ENCODE data around the gene PCBP3. TPM values are rescaled to one million over a fixed set of nuclear protein-coding genes. Genes with fewer than 3 reads are reported as not detected.

The PCBP3 gene
- total RNA-seq, 2 experiments from 2014 or later, result 5.3 to 6.6 TPM

DNA sequence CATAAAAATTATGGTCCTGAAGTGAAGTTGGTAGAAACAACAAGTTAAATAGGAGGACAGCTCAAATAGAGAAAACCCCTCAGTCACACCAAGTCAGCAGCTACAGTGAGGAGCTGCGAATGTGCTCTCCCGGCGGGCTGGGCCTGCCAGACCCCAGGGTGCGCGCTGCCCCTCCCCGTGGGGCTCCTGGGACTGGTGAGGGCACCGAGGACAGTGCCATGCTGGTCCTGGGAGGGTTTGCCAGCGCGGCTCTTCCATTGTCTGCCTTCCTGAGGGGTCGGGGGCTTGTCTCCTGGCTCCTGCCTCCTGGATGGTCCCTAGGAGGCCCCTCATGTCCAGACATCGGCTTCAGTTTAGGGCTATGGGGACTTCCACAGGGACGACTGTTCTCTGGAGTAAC lies 121.8 kb downstream of the PCBP3 start:
- DNase-seq, result no peak
- Mint-ChIP-seq H3K27me3 (no peaks in the 10 kb centered on the region), H3K27ac (no peak overlapping the region), H3K36me3 (no peaks in the 10 kb centered on the region), H3K4me1 (ENCODE audit: low read depth) (peaks cover 40% of the 10 kb centered on the region), H3K9me3 (no peaks in the 10 kb centered on the region), H3K4me3 (no peak overlapping the region)
- intact Hi-C loops (cut with micrococcal nuclease), result no loop called here
- POLR2A ChIA-PET, result no interaction called here
- CTCF ChIA-PET, result no interaction called here

GRCh38 chr21:45766055-45766454 lies 122.5 kb downstream of the PCBP3 start:
- Mint-ChIP-seq H3K4me1 (ENCODE audit: low read depth) (peaks cover 41% of the 10 kb centered on the region), H3K27ac (peak overlapping the region; percentile 49), H3K36me3 (no peaks in the 10 kb centered on the region), H3K9me3 (no peaks in the 10 kb centered on the region), H3K27me3 (no peaks in the 10 kb centered on the region), H3K4me3 (no peak overlapping the region)
- ChIA-PET CTCF (interaction anchor here (1.1 kb wide), 1 partner anchor 116 kb away, joined by 3 read pairs; no protein-coding TSS in a partner anchor), POLR2A (no interaction called here)
- intact Hi-C loops (cut with micrococcal nuclease), result no loop called here
- DNase-seq, result no peak

GRCh38 chr21:45766501-45766900 lies 123.0 kb downstream of the PCBP3 start:
- DNase-seq, result no peak
- H3K27me3 Mint-ChIP-seq, result no peaks in the 10 kb centered on the region
- CTCF ChIA-PET, result interaction anchor here (1.1 kb wide), 1 partner anchor 115 kb away, joined by 3 read pairs; no protein-coding TSS in a partner anchor
- POLR2A ChIA-PET, result no interaction called here
- no peaks in the 10 kb centered on the region for H3K36me3 Mint-ChIP-seq
- peaks cover 41% of the 10 kb centered on the region for H3K4me1 Mint-ChIP-seq (ENCODE audit: low read depth)
- H3K27ac Mint-ChIP-seq, result peak overlapping the region; percentile 87
- H3K4me3 Mint-ChIP-seq, result no peak overlapping the region
- no peaks in the 10 kb centered on the region for H3K9me3 Mint-ChIP-seq
- intact Hi-C loops (cut with micrococcal nuclease), result no loop called here

DNA sequence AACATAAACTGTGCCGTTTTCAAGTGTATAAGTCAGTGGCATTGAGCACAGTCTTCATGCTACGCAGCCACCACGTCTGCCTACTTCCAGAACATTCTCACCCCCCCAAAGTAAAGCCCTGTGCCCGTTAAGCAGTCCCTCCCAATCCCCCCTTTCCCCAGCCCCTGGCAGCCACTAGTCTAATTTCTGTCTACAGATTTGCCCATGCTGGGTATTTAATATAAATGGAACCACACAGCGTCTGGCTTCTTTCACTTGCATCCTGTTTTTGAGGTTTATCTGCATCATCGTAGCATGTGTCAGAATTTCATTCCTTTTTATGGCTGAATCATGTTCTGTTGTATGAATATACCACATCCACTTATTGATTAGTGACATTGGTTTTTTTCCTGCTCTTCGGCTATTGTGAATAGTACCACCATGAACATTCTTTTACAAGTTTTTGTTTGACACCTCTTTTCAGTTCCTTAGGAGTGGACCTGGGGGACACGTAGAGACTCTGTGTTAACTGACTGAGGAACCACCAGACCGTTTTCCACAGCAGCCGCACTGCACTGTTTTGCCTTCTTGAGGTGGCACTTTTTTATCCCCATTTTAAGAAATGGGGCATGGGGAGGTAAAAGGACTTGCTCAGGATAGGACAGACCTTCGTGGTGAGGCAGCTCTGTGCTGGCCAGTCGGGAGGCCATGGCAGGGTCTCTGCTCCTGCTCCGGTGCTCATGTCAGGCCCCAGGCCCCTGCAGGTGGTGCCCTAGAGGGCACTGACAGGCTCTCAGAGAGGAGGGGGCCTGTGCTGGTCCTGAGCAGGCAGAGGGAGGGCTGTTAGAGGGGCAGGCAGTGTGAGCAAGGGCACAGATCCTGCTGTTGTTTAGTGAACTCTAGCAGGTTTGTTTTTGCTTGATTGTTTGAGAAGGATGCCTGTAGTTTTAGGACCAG lies 123.8 kb downstream of the PCBP3 start:
- H3K27ac Mint-ChIP-seq, result peak overlapping the region; percentile 87
- intact Hi-C loops (cut with micrococcal nuclease), result loop anchor here (1.0 to 2.0 kb wide), 7 partner anchors 47 to 688 kb away; partner anchors contain the start of gene PCBP3
- no peaks in the 10 kb centered on the region for H3K9me3 Mint-ChIP-seq
- peaks cover 41% of the 10 kb centered on the region for H3K4me1 Mint-ChIP-seq (ENCODE audit: low read depth)
- no peaks in the 10 kb centered on the region for H3K27me3 Mint-ChIP-seq
- ChIA-PET CTCF (no interaction called here), POLR2A (interaction anchor here (1.0 kb wide), 1 partner anchor 217 kb away, joined by 3 read pairs; no protein-coding TSS in a partner anchor)
- H3K4me3 Mint-ChIP-seq, result no peak overlapping the region
- no peaks in the 10 kb centered on the region for H3K36me3 Mint-ChIP-seq
- DNase-seq, result peak; percentile 31

DNA sequence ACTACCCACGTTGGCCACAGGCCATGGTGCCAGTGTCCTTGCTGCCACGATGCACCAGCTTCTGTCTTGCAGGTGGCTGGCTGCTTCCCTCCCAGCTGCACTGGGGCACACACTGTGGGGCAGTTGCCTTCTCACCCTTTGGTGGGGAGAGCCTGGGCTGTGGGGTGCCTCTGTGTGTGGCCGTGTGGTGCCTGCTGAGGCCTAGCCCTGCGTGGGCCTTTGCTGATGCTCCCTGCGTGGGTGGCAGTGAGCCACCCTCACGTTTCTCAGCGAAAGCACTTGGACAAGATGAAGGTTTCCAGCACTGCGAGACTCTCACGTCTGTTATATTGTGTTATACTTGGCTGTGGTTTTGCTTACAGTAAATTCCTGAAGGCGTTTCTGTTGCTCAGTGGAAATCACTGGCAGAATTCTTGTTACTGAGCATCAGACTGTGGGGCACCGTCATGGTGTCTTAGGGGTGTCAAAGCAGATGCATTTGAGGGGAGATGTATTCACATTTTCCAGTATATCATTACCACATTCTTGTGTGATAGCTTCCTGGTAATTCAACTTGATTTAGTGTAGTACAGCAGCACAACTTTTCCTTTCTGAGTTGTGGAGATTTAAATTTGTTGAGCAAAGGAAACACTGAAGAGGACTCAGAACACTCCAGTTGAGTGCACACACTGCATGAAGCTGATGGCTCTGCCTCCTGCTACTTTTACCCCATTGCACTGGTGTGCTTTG lies 124.7 kb downstream of the PCBP3 start:
- Mint-ChIP-seq H3K9me3 (peaks cover 2% of the 10 kb centered on the region), H3K4me3 (no peak overlapping the region), H3K36me3 (no peaks in the 10 kb centered on the region), H3K27ac (peak overlapping the region; percentile 87), H3K27me3 (no peaks in the 10 kb centered on the region), H3K4me1 (ENCODE audit: low read depth) (peaks cover 41% of the 10 kb centered on the region)
- peak; percentile 65 for DNase-seq
- ChIA-PET POLR2A (interaction anchor here (0.9 to 1.1 kb wide), 3 partner anchors 13 to 218 kb away, joined by 3 to 4 read pairs (median 3); no protein-coding TSS in a partner anchor), CTCF (no interaction called here)
- intact Hi-C loops (cut with micrococcal nuclease), result loop anchor here (1.0 to 2.0 kb wide), 6 partner anchors 46 to 689 kb away; partner anchors contain the start of gene PCBP3

DNA sequence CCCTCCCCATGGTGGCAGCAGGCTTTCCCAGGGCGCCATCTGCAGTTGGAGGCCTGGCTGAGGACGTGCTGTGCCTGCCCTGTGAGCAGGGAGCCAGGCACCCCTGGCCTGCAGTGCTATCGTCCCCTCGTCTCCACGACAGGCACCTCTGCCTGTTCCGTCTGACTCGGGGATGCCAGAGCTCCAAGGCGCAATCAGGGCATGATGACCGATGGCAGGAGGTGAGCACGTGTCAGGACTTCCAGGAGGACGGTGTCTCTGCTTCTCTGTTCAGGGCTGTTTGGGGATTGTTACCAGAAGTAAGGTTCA lies 125.2 kb downstream of the PCBP3 start:
- Mint-ChIP-seq H3K27me3 (no peaks in the 10 kb centered on the region), H3K4me3 (no peak overlapping the region), H3K27ac (peak overlapping the region; percentile 87), H3K9me3 (peaks cover 5% of the 10 kb centered on the region), H3K4me1 (ENCODE audit: low read depth) (peaks cover 41% of the 10 kb centered on the region), H3K36me3 (no peaks in the 10 kb centered on the region)
- intact Hi-C loops (cut with micrococcal nuclease), result loop anchor here (1.0 to 2.0 kb wide), 6 partner anchors 46 to 689 kb away; partner anchors contain the start of gene PCBP3
- CTCF ChIA-PET, result no interaction called here
- peak; percentile 48 for DNase-seq
- POLR2A ChIA-PET, result interaction anchor here (0.9 to 1.1 kb wide), 2 partner anchors 12 to 50 kb away, joined by 3 to 4 read pairs; no protein-coding TSS in a partner anchor

- Mint-ChIP-seq H3K4me1 (ENCODE audit: low read depth) (peaks cover 41% of the 10 kb centered on the region), H3K4me3 (peak overlapping the region; percentile 31), H3K27me3 (no peaks in the 10 kb centered on the region), H3K36me3 (no peaks in the 10 kb centered on the region), H3K27ac (peak overlapping the region; percentile 87), H3K9me3 (peaks cover 5% of the 10 kb centered on the region)
- no peak for DNase-seq
- ChIA-PET POLR2A (interaction anchor here (1.1 kb wide), 1 partner anchor 50 kb away, joined by 4 read pairs; no protein-coding TSS in a partner anchor), CTCF (no interaction called here)
- intact Hi-C loops (cut with micrococcal nuclease), result loop anchor here (2.0 kb wide), 2 partner anchors 126 to 218 kb away; partner anchors contain the start of gene PCBP3
Measured at GRCh38 chr21:45769294-45769693, 125.8 kb downstream of the PCBP3 start.

GRCh38 chr21:45769896-45770295 lies 126.4 kb downstream of the PCBP3 start:
- ChIA-PET POLR2A (no interaction called here), CTCF (no interaction called here)
- DNase-seq, result no peak
- Mint-ChIP-seq H3K4me1 (ENCODE audit: low read depth) (peaks cover 41% of the 10 kb centered on the region), H3K27me3 (peaks cover 2% of the 10 kb centered on the region), H3K4me3 (no peak overlapping the region), H3K27ac (peak overlapping the region; percentile 87), H3K9me3 (peaks cover 5% of the 10 kb centered on the region), H3K36me3 (no peaks in the 10 kb centered on the region)
- intact Hi-C loops (cut with micrococcal nuclease), result loop anchor here (2.0 kb wide), 2 partner anchors 127 to 219 kb away; partner anchors contain the start of gene PCBP3

- Mint-ChIP-seq H3K9me3 (peaks cover 12% of the 10 kb centered on the region), H3K4me3 (no peak overlapping the region), H3K36me3 (no peaks in the 10 kb centered on the region), H3K27ac (no peak overlapping the region), H3K27me3 (peaks cover 2% of the 10 kb centered on the region), H3K4me1 (ENCODE audit: low read depth) (peaks cover 30% of the 10 kb centered on the region)
- ChIA-PET POLR2A (no interaction called here), CTCF (no interaction called here)
- intact Hi-C loops (cut with micrococcal nuclease), result no loop called here
- DNase-seq, result no peak
Measured at GRCh38 chr21:45772180-45772579, 128.7 kb downstream of the PCBP3 start.

- H3K4me1 Mint-ChIP-seq (ENCODE audit: low read depth), result peaks cover 9% of the 10 kb centered on the region
- no peak overlapping the region for H3K27ac Mint-ChIP-seq
- no peaks in the 10 kb centered on the region for H3K36me3 Mint-ChIP-seq
- ChIA-PET CTCF (no interaction called here), POLR2A (no interaction called here)
- intact Hi-C loops (cut with micrococcal nuclease), result no loop called here
- no peak overlapping the region for H3K4me3 Mint-ChIP-seq
- peaks cover 2% of the 10 kb centered on the region for H3K27me3 Mint-ChIP-seq
- DNase-seq, result no peak
- peaks cover 23% of the 10 kb centered on the region for H3K9me3 Mint-ChIP-seq
Measured at GRCh38 chr21:45774291-45774690, 130.8 kb downstream of the PCBP3 start.

GRCh38 chr21:45776971-45777370 lies 133.4 kb downstream of the PCBP3 start:
- Mint-ChIP-seq H3K36me3 (no peaks in the 10 kb centered on the region), H3K27ac (no peak overlapping the region), H3K4me1 (ENCODE audit: low read depth) (peaks cover 6% of the 10 kb centered on the region), H3K9me3 (peaks cover 23% of the 10 kb centered on the region), H3K27me3 (peaks cover 4% of the 10 kb centered on the region), H3K4me3 (no peak overlapping the region)
- CTCF ChIA-PET, result no interaction called here
- intact Hi-C loops (cut with micrococcal nuclease), result no loop called here
- DNase-seq, result no peak
- POLR2A ChIA-PET, result no interaction called here

GRCh38 chr21:45778686-45779085 lies 135.2 kb downstream of the PCBP3 start:
- Mint-ChIP-seq H3K36me3 (no peaks in the 10 kb centered on the region), H3K4me3 (no peak overlapping the region), H3K27ac (no peak overlapping the region), H3K4me1 (ENCODE audit: low read depth) (peaks cover 6% of the 10 kb centered on the region), H3K27me3 (peaks cover 6% of the 10 kb centered on the region), H3K9me3 (peaks cover 18% of the 10 kb centered on the region)
- intact Hi-C loops (cut with micrococcal nuclease), result no loop called here
- DNase-seq, result no peak
- CTCF ChIA-PET, result no interaction called here
- POLR2A ChIA-PET, result no interaction called here
